ENCODE measurements around the gene RPL36. TPM values are rescaled to one million over a fixed set of nuclear protein-coding genes. Genes with fewer than 3 reads are reported as not detected.

Gene RPL36
- total and polyA plus RNA-seq, 2 of the 8 experiments (the other 6 are each of a cell fraction or from before 2014, with no cell fraction given): 951 to 1,075 TPM

GRCh38 chr19:5671600-5671999, 18.5 kb upstream of the RPL36 start:
- H3K4me1 ChIP-seq (replicated peaks in 1 of 4; ENCODE audit: control insufficient read depth in 3 of 4, insufficient read depth in 4 of 4, low read length in 3 of 4): peaks cover 0 to 9% (median 6%) of the 10 kb centered on the region in 4 experiments; a peak in 5 of 7 replicates
- no peak overlapping the region for H2AFZ ChIP-seq (ENCODE audit: low read length)
- H4K20me1 ChIP-seq (replicated peaks in 1 of 2; ENCODE audit: control insufficient read depth in 1 of 2, insufficient read depth in 2 of 2, low read length in 2 of 2): peaks cover 0 to 5% of the 10 kb centered on the region in 2 experiments
- H3K4ac ChIP-seq (replicated peaks; ENCODE audit: insufficient read length, low read depth, low read length): no peak overlapping the region
- FAIRE-seq (no peak), DNase-seq (ENCODE audit: low read depth in 1 of 2, low spot score in 2 of 2) (no peak)
- no peak overlapping the region for H2BK15ac ChIP-seq (ENCODE audit: low read length)
- H2BK20ac ChIP-seq (ENCODE audit: low read length): no peak overlapping the region
- H4K5ac ChIP-seq (ENCODE audit: insufficient read length, low read depth, low read length): no peak overlapping the region
- H3K79me2 ChIP-seq (ENCODE audit: control insufficient read depth in 1 of 2, insufficient read depth in 2 of 2, low read length in 2 of 2): no peaks in the 10 kb centered on the region
- H4K8ac ChIP-seq (ENCODE audit: extremely low read depth, insufficient read depth, low read length): no peak overlapping the region
- 91% methylated on average over 7 of the region's 7 CpGs; no CpG with 5 or more reads in 1 of the 2 experiments for WGBS, 2 experiments (ENCODE audit: extremely low coverage in 1 of 2, insufficient coverage in 1 of 2, insufficient read length in 1 of 2, insufficient replicate concordance in 2 of 2, low coverage in 1 of 2, low lambda C conversion rate in 2 of 2, missing lambda C conversion rate in 1 of 2)
- H2BK5ac ChIP-seq (ENCODE audit: low read depth, low read length): no peak overlapping the region
- POLR2A ChIA-PET (ENCODE audit: partially characterized antibody): interaction anchor here (0.6 to 2.7 kb wide), 4 partner anchors 15 to 50 kb away, joined by 3 to 10 read pairs (median 6); partner anchors contain the start of gene RPL36
- H3K27ac ChIP-seq (ENCODE audit: low read depth, low read length): no peak overlapping the region
- H3K23me2 ChIP-seq (ENCODE audit: low read depth, low read length): peaks cover 7% of the 10 kb centered on the region; the same call in 1 of the 2 replicates
- H4K91ac ChIP-seq (replicated peaks; ENCODE audit: insufficient read length, low read length): no peak overlapping the region
- CTCF ChIA-PET (ENCODE audit: partially characterized antibody): interaction anchor here (0.7 to 1.4 kb wide), 3 partner anchors 15 to 29 kb away, joined by 4 to 5 read pairs (median 5); no protein-coding TSS in a partner anchor
- H3K14ac ChIP-seq (ENCODE audit: insufficient read length): no peak overlapping the region
- H3K23ac ChIP-seq (ENCODE audit: insufficient read length): no peak overlapping the region
- no peak overlapping the region for H3K18ac ChIP-seq (ENCODE audit: extremely low read depth, low read length)
- peaks cover 16 to 31% (median 22%) of the 10 kb centered on the region in 4 experiments for H3K36me3 ChIP-seq (ENCODE audit: control insufficient read depth in 2 of 4, insufficient read depth in 4 of 4, low read length in 3 of 4)
- no peak overlapping the region for H3K56ac ChIP-seq (replicated peaks; ENCODE audit: insufficient read length, low read depth, low read length)
- no peak overlapping the region for H3K4me3 ChIP-seq (ENCODE audit: extremely low read depth in 1 of 4, insufficient read depth in 2 of 4, low read depth in 3 of 4, low read length in 4 of 4)
- H3K27me3 ChIP-seq (replicated peaks in 1 of 4; ENCODE audit: control insufficient read depth in 3 of 4, extremely low read depth in 1 of 4, insufficient read depth in 3 of 4, low read length in 3 of 4): no peaks in the 10 kb centered on the region
- TF ChIP-seq SIN3A (conservative IDR thresholded peaks at IDR 0.05 in 1 of 2, IDR thresholded peaks at IDR 0.05 in 1 of 2; ENCODE audit: low read depth in 1 of 2, low read length in 2 of 2): no peak
- TF ChIP-seq SP4 (IDR thresholded peaks at IDR 0.05; ENCODE audit: low read length): no peak
- no peak for TF ChIP-seq CREB1 (IDR thresholded peaks at IDR 0.05)
- no peak for TF ChIP-seq JUN (IDR thresholded peaks at IDR 0.05; ENCODE audit: low read depth, low read length)
- TF ChIP-seq TAF1 (IDR thresholded peaks at IDR 0.05; ENCODE audit: low read depth, low read length): no peak
- no peak for TF ChIP-seq MAFK (IDR thresholded peaks at IDR 0.05; ENCODE audit: low read depth, low read length)
- no peak for TF ChIP-seq YY1 (IDR thresholded peaks at IDR 0.05; ENCODE audit: low read depth, low read length)
- no peak for TF ChIP-seq EP300 (IDR thresholded peaks at IDR 0.05; ENCODE audit: borderline replicate concordance in 1 of 2, low read depth in 2 of 2, low read length in 2 of 2)
- no peak for TF ChIP-seq CHD2 (IDR thresholded peaks at IDR 0.05; ENCODE audit: low read length)
- TF ChIP-seq TBP (IDR thresholded peaks at IDR 0.05; ENCODE audit: low read depth, low read length): no peak
- no peak for TF ChIP-seq CTBP2 (IDR thresholded peaks at IDR 0.05; ENCODE audit: borderline replicate concordance, insufficient read depth, insufficient read length, low read length)
- no peak for TF ChIP-seq CHD1 (IDR thresholded peaks at IDR 0.05; ENCODE audit: low read depth, low read length)
- no peak for TF ChIP-seq FOSL1 (IDR thresholded peaks at IDR 0.05; ENCODE audit: insufficient read depth, low read depth, low read length)
- no peak for TF ChIP-seq NRF1 (IDR thresholded peaks at IDR 0.05; ENCODE audit: low read depth, low read length)
- H2BK120ac ChIP-seq (replicated peaks; ENCODE audit: low read depth, low read length): no peak overlapping the region
- no peak overlapping the region for H2BK12ac ChIP-seq (ENCODE audit: low read depth, low read length)
- no peak overlapping the region for H3K9ac ChIP-seq (replicated peaks in 1 of 4; ENCODE audit: extremely low read depth in 1 of 4, low read depth in 3 of 4, low read length in 3 of 4)
- H3K4me2 ChIP-seq (ENCODE audit: insufficient read depth in 1 of 2, low read depth in 2 of 2, low read length in 2 of 2): no peak overlapping the region
- 0 out of 2 replicates have a peak, but pooled peaks cover 3% of the 10 kb centered on the region for H3K79me1 ChIP-seq (ENCODE audit: low read depth, low read length)
- H2AK5ac ChIP-seq (ENCODE audit: low read depth, low read length): no peak overlapping the region
- no peaks in the 10 kb centered on the region for H3K9me3 ChIP-seq (ENCODE audit: insufficient read depth in 2 of 2, low read depth in 1 of 2, low read length in 1 of 2)
